ENCODE measurements around the gene RTN4RL1. TPM values are rescaled to one million over a fixed set of nuclear protein-coding genes. Genes with fewer than 3 reads are reported as not detected.

RTN4RL1 gene
- total and polyA plus RNA-seq, 7 experiments from 2014 or later: 0.19 to 1.5 (median 0.49) TPM; not detected in 2

DNA sequence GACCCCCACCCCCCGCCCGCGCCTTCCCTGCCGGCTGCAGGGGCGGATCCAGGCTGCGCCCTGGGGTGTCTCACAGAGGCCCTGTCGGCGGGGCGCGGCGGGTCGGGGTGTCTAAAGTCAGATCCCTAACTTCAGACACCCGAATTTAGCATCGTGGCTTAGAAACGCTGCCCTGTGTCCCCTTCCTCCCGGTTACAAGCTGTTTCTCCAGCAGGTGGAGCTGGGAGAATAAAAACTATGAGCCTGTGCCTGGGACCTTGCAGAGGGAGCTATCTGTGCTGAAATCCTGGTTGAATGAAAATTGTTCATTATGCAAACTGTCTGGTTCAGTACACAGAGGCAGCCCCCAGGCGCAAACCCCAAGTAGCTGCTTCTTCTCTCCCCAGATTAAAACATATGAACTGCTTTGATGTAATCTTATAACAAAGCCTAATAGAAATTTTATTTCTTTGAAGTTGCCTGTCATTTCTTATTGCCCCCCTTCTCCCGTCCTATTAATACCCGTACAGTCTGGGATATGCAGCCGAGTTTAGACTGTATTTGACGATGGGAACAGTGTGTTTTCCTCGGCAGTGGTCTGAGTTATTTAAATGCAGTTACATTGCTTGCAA, 116.3 kb downstream of the RTN4RL1 start:
- Histone ChIP-seq H3K27me3 (ENCODE audit: control insufficient read depth in 2 of 2, insufficient read depth in 2 of 2, low read length in 2 of 2) (peaks cover 0 to 14% of the 10 kb centered on the region in 2 donors), H3K4me1 (ENCODE audit: control insufficient read depth in 2 of 2, insufficient read depth in 2 of 2, low read length in 2 of 2) (no peaks in the 10 kb centered on the region), H3K4me3 (ENCODE audit: low read length) (peak overlapping the region; percentile 36), H3K9me3 (ENCODE audit: control insufficient read depth in 2 of 3, low read length in 3 of 3) (no peaks in the 10 kb centered on the region), H3K36me3 (ENCODE audit: control insufficient read depth in 2 of 3, insufficient read depth in 3 of 3, low read length in 3 of 3) (no peaks in the 10 kb centered on the region), H3K27ac (ENCODE audit: low read depth, low read length) (no peak overlapping the region)
- ATAC-seq (peak; percentile 57), DNase-seq (peak in 7 of 9 donors; percentile 7 to 38 (median 25))
- intact Hi-C loops (cut with micrococcal nuclease): loop anchor here (1.0 to 5.0 kb wide), 6 partner anchors 121 to 335 kb away; partner anchors contain the start of genes DPH1 (in 2 of the 2), HIC1 (in 1 of the 2) and OVCA2 (in 1 of the 2)
- Mint-ChIP-seq H3K27ac (no peak overlapping the region), H3K9me3 (no peaks in the 10 kb centered on the region), H3K4me1 (peaks cover 2 to 16% (median 14%) of the 10 kb centered on the region in 7 donors), H3K36me3 (peaks cover 0 to 3% (median 0%) of the 10 kb centered on the region in 5 donors), H3K4me3 (peak overlapping the region; percentile 48 to 76 (median 61)), H3K27me3 (peaks cover 44 to 76% (median 55%) of the 10 kb centered on the region in 5 donors)
- ChIA-PET CTCF (interaction anchor here (0.5 to 1.3 kb wide), 3 partner anchors 17 to 634 kb away, joined by 3 to 4 read pairs (median 4); no protein-coding TSS in a partner anchor), POLR2A (interaction anchor here (1.0 kb wide), 1 partner anchor 79 kb away, joined by 3 read pairs; no protein-coding TSS in a partner anchor)

DNA sequence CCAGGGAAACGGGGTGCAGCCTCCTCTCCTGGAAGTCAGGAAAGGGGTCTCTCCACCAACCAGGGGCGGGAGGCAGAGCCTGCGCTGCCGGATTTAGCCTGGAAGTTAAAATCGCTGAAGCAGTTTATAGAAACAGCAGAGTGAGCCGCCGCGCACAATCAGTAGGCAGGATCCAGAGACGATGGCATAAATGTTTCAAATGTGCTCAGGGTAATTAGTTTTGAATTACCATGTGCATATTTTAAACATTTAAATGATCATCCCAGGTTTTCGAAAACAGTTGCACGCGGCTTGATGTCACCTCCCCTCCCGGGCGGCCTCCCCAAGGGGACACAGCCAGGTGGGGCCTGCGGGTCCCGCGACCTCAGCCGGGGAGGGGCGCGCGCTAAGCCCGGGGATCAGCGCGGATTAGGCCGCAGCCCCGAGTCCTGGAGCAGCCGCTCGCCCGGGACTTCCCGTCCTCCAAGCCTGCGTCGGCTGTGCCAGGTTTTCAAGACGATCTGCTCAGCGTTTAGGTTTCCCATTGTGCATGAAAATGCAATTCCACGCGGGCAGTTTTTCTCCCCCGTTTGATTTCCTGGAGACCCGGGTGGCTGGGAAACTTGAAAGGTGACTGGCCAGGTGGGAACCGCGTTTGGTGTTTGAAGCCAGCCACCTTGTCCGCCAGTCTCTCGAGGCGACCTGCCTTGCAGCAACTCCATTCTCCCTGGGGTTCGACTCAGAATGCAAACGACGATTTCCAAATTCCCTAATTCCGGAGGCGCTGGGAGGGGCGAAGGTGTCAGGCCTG, 117.0 kb downstream of the RTN4RL1 start:
- Mint-ChIP-seq H3K27ac (no peak overlapping the region), H3K27me3 (peaks cover 44 to 77% (median 59%) of the 10 kb centered on the region in 5 donors), H3K9me3 (no peaks in the 10 kb centered on the region), H3K4me1 (peaks cover 3 to 16% (median 14%) of the 10 kb centered on the region in 7 donors), H3K36me3 (peaks cover 0 to 3% (median 0%) of the 10 kb centered on the region in 5 donors), H3K4me3 (peak overlapping the region in 8 of 10 donors; percentile 49 to 76 (median 58))
- intact Hi-C loops (cut with micrococcal nuclease): loop anchor here (1.0 to 5.0 kb wide), 6 partner anchors 122 to 336 kb away; partner anchors contain the start of genes DPH1 (in 2 of the 2), HIC1 (in 1 of the 2) and OVCA2 (in 1 of the 2)
- peak; percentile 61 for ATAC-seq
- H3K27ac ChIP-seq (ENCODE audit: low read depth, low read length): no peak overlapping the region
- H3K27me3 ChIP-seq (ENCODE audit: control insufficient read depth in 2 of 2, insufficient read depth in 2 of 2, low read length in 2 of 2): peaks cover 0 to 14% of the 10 kb centered on the region in 2 donors
- ChIA-PET CTCF (interaction anchor here (0.9 to 1.3 kb wide), 2 partner anchors 17 to 336 kb away, joined by 4 read pairs; no protein-coding TSS in a partner anchor), POLR2A (interaction anchor here (0.6 to 1.0 kb wide), 2 partner anchors 79 to 117 kb away, joined by 3 to 4 read pairs; partner anchors contain the start of gene RTN4RL1)
- H3K36me3 ChIP-seq (ENCODE audit: control insufficient read depth in 2 of 3, insufficient read depth in 3 of 3, low read length in 3 of 3): no peaks in the 10 kb centered on the region
- H3K9me3 ChIP-seq (ENCODE audit: control insufficient read depth in 2 of 3, low read length in 3 of 3): no peaks in the 10 kb centered on the region
- H3K4me1 ChIP-seq (ENCODE audit: control insufficient read depth in 2 of 2, insufficient read depth in 2 of 2, low read length in 2 of 2): no peaks in the 10 kb centered on the region
- peak in 7 of 9 donors; percentile 9 to 27 (median 19) for DNase-seq
- peak overlapping the region; percentile 36 for H3K4me3 ChIP-seq (ENCODE audit: low read length)

DNA sequence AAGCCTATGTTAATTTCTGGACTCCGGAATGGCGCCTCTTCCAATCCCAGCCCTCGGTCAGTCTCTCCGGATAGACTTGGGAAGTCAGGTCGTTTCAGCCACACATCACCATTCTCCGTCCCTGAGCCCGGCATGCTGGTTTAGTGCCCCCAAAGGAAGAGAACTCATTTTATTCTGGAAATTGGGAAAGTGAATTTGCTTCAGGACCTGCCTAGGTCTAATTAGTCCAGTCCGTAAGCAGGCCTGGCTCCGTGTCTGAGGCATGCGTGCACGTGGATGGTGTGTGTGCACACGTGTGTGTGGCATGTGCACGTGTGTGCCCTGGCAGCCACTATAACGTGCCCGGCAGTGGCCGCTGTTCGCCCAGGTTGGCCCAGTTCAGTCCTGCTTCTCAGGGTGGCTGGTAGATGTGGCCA, 117.9 kb downstream of the RTN4RL1 start:
- Histone ChIP-seq H3K4me3 (ENCODE audit: low read length) (no peak overlapping the region), H3K36me3 (ENCODE audit: control insufficient read depth in 2 of 3, insufficient read depth in 3 of 3, low read length in 3 of 3) (no peaks in the 10 kb centered on the region), H3K9me3 (ENCODE audit: control insufficient read depth in 2 of 3, low read length in 3 of 3) (no peaks in the 10 kb centered on the region), H3K27me3 (ENCODE audit: control insufficient read depth in 2 of 2, insufficient read depth in 2 of 2, low read length in 2 of 2) (peaks cover 0 to 14% of the 10 kb centered on the region in 2 donors), H3K4me1 (ENCODE audit: control insufficient read depth in 2 of 2, insufficient read depth in 2 of 2, low read length in 2 of 2) (no peaks in the 10 kb centered on the region), H3K27ac (ENCODE audit: low read depth, low read length) (no peak overlapping the region)
- no peaks in the 10 kb centered on the region for H3K9me3 Mint-ChIP-seq
- ATAC-seq (no peak), DNase-seq (no peak)
- CTCF ChIA-PET: no interaction called here
- peaks cover 41 to 78% (median 59%) of the 10 kb centered on the region in 5 donors for H3K27me3 Mint-ChIP-seq
- intact Hi-C loops (cut with micrococcal nuclease): loop anchor here in 1 of 2 donors (5.0 kb wide), 1 partner anchor 335 kb away; no protein-coding TSS in a partner anchor
- peaks cover 4 to 16% (median 14%) of the 10 kb centered on the region in 7 donors for H3K4me1 Mint-ChIP-seq
- peak overlapping the region in 2 of 10 donors; percentile 26 to 59 for H3K4me3 Mint-ChIP-seq
- peaks cover 0 to 3% (median 0%) of the 10 kb centered on the region in 5 donors for H3K36me3 Mint-ChIP-seq
- POLR2A ChIA-PET: interaction anchor here (0.6 kb wide), 1 partner anchor 118 kb away, joined by 4 read pairs; the partner anchor contains the start of gene RTN4RL1
- H3K27ac Mint-ChIP-seq: no peak overlapping the region

DNA sequence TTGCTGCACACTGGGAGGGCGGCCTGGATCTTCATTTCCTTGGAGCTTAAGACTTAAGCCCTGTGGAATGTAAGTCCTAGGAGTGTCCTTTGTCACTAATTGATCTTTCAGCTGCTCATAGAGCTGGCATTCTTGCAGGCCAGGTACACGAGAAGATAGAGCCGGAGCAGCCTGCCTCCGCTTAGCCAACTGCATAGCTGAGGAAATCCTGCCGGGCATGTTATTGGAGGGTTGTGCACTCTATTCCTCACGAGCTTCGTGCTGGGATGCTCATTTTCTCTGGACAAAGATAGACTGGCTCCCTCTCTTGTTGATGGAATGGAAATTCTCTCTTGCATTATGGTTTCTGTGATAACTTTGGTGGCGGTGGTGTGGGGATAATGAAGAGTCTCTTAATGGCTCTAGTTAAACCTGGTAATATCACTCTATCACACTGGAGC, 118.5 kb downstream of the RTN4RL1 start:
- Mint-ChIP-seq H3K4me3 (no peak overlapping the region), H3K27ac (no peak overlapping the region), H3K27me3 (peaks cover 35 to 72% (median 54%) of the 10 kb centered on the region in 5 donors), H3K4me1 (peaks cover 4 to 16% (median 14%) of the 10 kb centered on the region in 7 donors), H3K36me3 (peaks cover 0 to 3% (median 0%) of the 10 kb centered on the region in 5 donors), H3K9me3 (no peaks in the 10 kb centered on the region)
- DNase-seq (no peak), ATAC-seq (no peak)
- ChIA-PET POLR2A (no interaction called here), CTCF (no interaction called here)
- intact Hi-C loops (cut with micrococcal nuclease): loop anchor here in 1 of 2 donors (5.0 kb wide), 1 partner anchor 336 kb away; no protein-coding TSS in a partner anchor
- Histone ChIP-seq H3K4me3 (ENCODE audit: low read length) (no peak overlapping the region), H3K4me1 (ENCODE audit: control insufficient read depth in 2 of 2, insufficient read depth in 2 of 2, low read length in 2 of 2) (no peaks in the 10 kb centered on the region), H3K27ac (ENCODE audit: low read depth, low read length) (no peak overlapping the region), H3K27me3 (ENCODE audit: control insufficient read depth in 2 of 2, insufficient read depth in 2 of 2, low read length in 2 of 2) (peaks cover 0 to 14% of the 10 kb centered on the region in 2 donors), H3K36me3 (ENCODE audit: control insufficient read depth in 2 of 3, insufficient read depth in 3 of 3, low read length in 3 of 3) (no peaks in the 10 kb centered on the region), H3K9me3 (ENCODE audit: control insufficient read depth in 2 of 3, low read length in 3 of 3) (no peaks in the 10 kb centered on the region)

DNA sequence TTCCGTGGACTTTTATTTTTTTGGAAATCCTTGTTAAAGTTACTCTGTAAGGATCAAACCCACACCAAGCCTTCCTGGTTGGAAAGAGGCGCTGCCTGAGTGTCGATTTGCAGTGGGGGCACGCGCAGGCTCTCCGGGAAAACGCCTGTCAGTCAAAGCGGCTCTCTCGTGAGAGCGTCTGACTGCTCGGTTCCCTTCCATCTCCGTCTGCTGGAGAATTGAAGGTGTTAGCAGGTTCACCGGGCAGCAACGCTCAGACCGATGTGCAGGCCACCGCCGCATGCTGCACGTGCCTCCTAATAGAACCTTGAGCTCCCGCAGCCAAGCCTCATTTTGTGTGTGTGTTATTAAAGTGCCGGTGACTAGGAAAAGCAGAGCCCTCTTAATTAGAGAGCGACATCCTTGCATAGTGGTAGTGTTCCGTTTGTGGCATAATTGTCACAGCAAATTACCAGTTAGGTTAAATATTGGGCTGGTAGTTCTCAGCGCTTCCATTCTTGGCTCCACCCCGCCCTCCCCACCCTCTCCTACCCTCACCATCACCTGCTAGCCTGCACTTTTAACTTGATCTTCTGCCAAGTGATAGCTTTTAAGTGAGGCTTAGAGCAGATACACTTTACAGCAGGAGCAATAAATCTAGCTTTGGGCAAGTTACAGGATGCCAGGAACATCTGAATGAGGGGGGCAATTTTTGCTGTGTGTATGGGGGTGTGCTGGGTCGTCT, 119.8 kb downstream of the RTN4RL1 start:
- no peak for DNase-seq
- no peak overlapping the region for H3K27ac Mint-ChIP-seq
- no peaks in the 10 kb centered on the region for H3K4me1 ChIP-seq (ENCODE audit: control insufficient read depth in 2 of 2, insufficient read depth in 2 of 2, low read length in 2 of 2)
- H3K4me1 Mint-ChIP-seq: peaks cover 4 to 16% (median 14%) of the 10 kb centered on the region in 7 donors
- no peak overlapping the region for H3K27ac ChIP-seq (ENCODE audit: low read depth, low read length)
- no peak for ATAC-seq
- ChIA-PET CTCF (no interaction called here), POLR2A (no interaction called here)
- H3K9me3 Mint-ChIP-seq: no peaks in the 10 kb centered on the region
- no peaks in the 10 kb centered on the region for H3K36me3 ChIP-seq (ENCODE audit: control insufficient read depth in 2 of 3, insufficient read depth in 3 of 3, low read length in 3 of 3)
- H3K27me3 Mint-ChIP-seq: peaks cover 32 to 67% (median 51%) of the 10 kb centered on the region in 5 donors
- H3K27me3 ChIP-seq (ENCODE audit: control insufficient read depth in 2 of 2, insufficient read depth in 2 of 2, low read length in 2 of 2): peaks cover 0 to 14% of the 10 kb centered on the region in 2 donors
- intact Hi-C loops (cut with micrococcal nuclease): loop anchor here in 1 of 2 donors (5.0 kb wide), 1 partner anchor 337 kb away; no protein-coding TSS in a partner anchor
- no peaks in the 10 kb centered on the region for H3K9me3 ChIP-seq (ENCODE audit: control insufficient read depth in 2 of 3, low read length in 3 of 3)
- no peak overlapping the region for H3K4me3 ChIP-seq (ENCODE audit: low read length)
- H3K4me3 Mint-ChIP-seq: peak overlapping the region in 1 of 10 donors; percentile 14
- peaks cover 0 to 3% (median 0%) of the 10 kb centered on the region in 5 donors for H3K36me3 Mint-ChIP-seq

All from naive thymus-derived CD4-positive, alpha-beta T cell (primary cell).